OCI-LY1 (cell line): ENCODE results near the gene GUCA1A.

Source experiments
- H2AFZ ChIP-seq: fragments of 200-600 bp; sonication (generic), shearing (Covaris generic); 2 replicates; pipeline ENCODE4 v1.6.0; 2014; ENCODE audit warnings: antibody characterized with exemption, mild to moderate bottlenecking, low read length
- H3F3A ChIP-seq: fragments of 200-600 bp; sonication (generic), shearing (Covaris generic); 2 replicates; pipeline ENCODE4 v1.6.0; 2014; ENCODE audit warnings: mild to moderate bottlenecking, antibody characterized with exemption, low read length, moderate library complexity; ENCODE audit not compliant: insufficient read depth
- H3K27ac ChIP-seq: fragments of 200-600 bp; sonication (generic); 2 replicates; pipeline ENCODE4 v1.5.1; 2014; ENCODE audit warnings: low read length, mixed run types, mild to moderate bottlenecking, low read depth; ENCODE audit not compliant: poor library complexity, severe bottlenecking
- H3K27me3 ChIP-seq: fragments of 200-600 bp; sonication (generic); 2 replicates; pipeline ENCODE4 v1.6.0; 2014; ENCODE audit warnings: antibody characterized with exemption, mild to moderate bottlenecking, low read length, moderate library complexity; ENCODE audit not compliant: insufficient read depth
- H3K36me3 ChIP-seq: fragments of 200-600 bp; sonication (generic); 2 replicates; pipeline ENCODE4 v1.6.1; 2014; ENCODE audit warnings: mild to moderate bottlenecking, antibody characterized with exemption, low read length, moderate library complexity, mixed read lengths; ENCODE audit not compliant: insufficient read depth
- H3K4me1 ChIP-seq: fragments of 200-600 bp; sonication (generic); 2 replicates; pipeline ENCODE4 v1.5.1; 2014; ENCODE audit warnings: mild to moderate bottlenecking, low read length, moderate library complexity; ENCODE audit not compliant: insufficient read depth, severe bottlenecking
- H3K4me2 ChIP-seq: fragments of 200-600 bp; sonication (generic), shearing (Covaris generic); 2 replicates; pipeline ENCODE4 v1.6.1; 2014; ENCODE audit warnings: low read length
- H3K4me3 ChIP-seq: fragments of 200-600 bp; sonication (generic); 2 replicates; pipeline ENCODE4 v1.5.1; 2014; ENCODE audit warnings: low read length, low read depth, mild to moderate bottlenecking, mixed read lengths; ENCODE audit not compliant: poor library complexity, severe bottlenecking
- H3K79me2 ChIP-seq: fragments of 200-600 bp; shearing (Covaris generic); 2 replicates; pipeline ENCODE4 v1.6.1; 2016; ENCODE audit warnings: mixed run types, low read length, mixed read lengths; ENCODE audit not compliant: insufficient read depth
- H3K9ac ChIP-seq: fragments of 200-600 bp; sonication (generic), shearing (Covaris generic); 2 replicates; pipeline ENCODE4 v1.6.1; 2014; ENCODE audit warnings: mild to moderate bottlenecking, low read length, mixed read lengths
- H3K9me2 ChIP-seq: fragments of 200-600 bp; sonication (generic), shearing (Covaris generic); 2 replicates; pipeline ENCODE4 v1.6.1; 2014; ENCODE audit warnings: low read depth, mild to moderate bottlenecking, low read length, mixed read lengths
- H3K9me3 ChIP-seq: fragments of 200-600 bp; shearing (Covaris generic); 2 replicates; pipeline ENCODE4 v1.6.1; 2014; ENCODE audit warnings: low read length, mixed read lengths
- H4K20me1 ChIP-seq: fragments of 200-600 bp; sonication (generic), shearing (Covaris generic); 2 replicates; pipeline ENCODE4 v1.6.0; 2016; ENCODE audit warnings: mild to moderate bottlenecking, low read length; ENCODE audit not compliant: insufficient read depth
- CTCF ChIP-seq: fragments of 200-600 bp; sonication (generic), shearing (Covaris generic); IDR thresholded peaks from 2 replicates; pipeline ENCODE4 v1.5.1; 2017; ENCODE audit warnings: mild to moderate bottlenecking, antibody characterized with exemption, low read length, moderate library complexity, mixed read lengths
- EZH2 ChIP-seq: fragments of 200-600 bp; sonication (generic), shearing (Covaris generic); IDR thresholded peaks from 2 replicates; pipeline ENCODE4 v1.8.0; 2017; ENCODE audit warnings: borderline replicate concordance, mixed run types, mild to moderate bottlenecking, antibody characterized with exemption, low read length, moderate library complexity, mixed read lengths

The GUCA1A gene

GRCh38 chr6:42182101-42182500 is 8.9 kb downstream of the GUCA1A start:
- no peaks in the 10 kb centered on the region for H4K20me1 ChIP-seq
- no peaks in the 10 kb centered on the region for H3K9me2 ChIP-seq
- no peaks in the 10 kb centered on the region; the same call in 1 of the 2 replicates for H3K27me3 ChIP-seq
- no peak overlapping the region for H3K9ac ChIP-seq
- peaks cover 6% of the 10 kb centered on the region for H3K4me1 ChIP-seq
- H3K4me2 ChIP-seq = no peak overlapping the region
- no peaks in the 10 kb centered on the region for H3K9me3 ChIP-seq
- no peaks in the 10 kb centered on the region for H3K79me2 ChIP-seq
- H3K4me3 ChIP-seq = no peak overlapping the region
- no peak overlapping the region for H3K27ac ChIP-seq
- TF ChIP-seq EZH2 (no peak), CTCF (no peak)
- no peak overlapping the region for H2AFZ ChIP-seq
- no peaks in the 10 kb centered on the region for H3K36me3 ChIP-seq
- H3F3A ChIP-seq = no peaks in the 10 kb centered on the region

GRCh38 chr6:42184475-42184874 is 11.3 kb downstream of the GUCA1A start:
- TF ChIP-seq CTCF (no peak), EZH2 (no peak)
- H3K4me1 ChIP-seq = no peaks in the 10 kb centered on the region

GRCh38 chr6:42185597-42185996 is 12.4 kb downstream of the GUCA1A start:
- H3K36me3 ChIP-seq = no peaks in the 10 kb centered on the region
- no peaks in the 10 kb centered on the region for H3K9me2 ChIP-seq
- H3K9me3 ChIP-seq = no peaks in the 10 kb centered on the region
- H3K4me2 ChIP-seq = no peak overlapping the region
- no peak overlapping the region for H2AFZ ChIP-seq
- TF ChIP-seq CTCF (no peak), EZH2 (no peak)
- H3K27ac ChIP-seq = no peak overlapping the region
- no peaks in the 10 kb centered on the region for H4K20me1 ChIP-seq
- H3F3A ChIP-seq = no peaks in the 10 kb centered on the region
- no peaks in the 10 kb centered on the region for H3K4me1 ChIP-seq
- H3K27me3 ChIP-seq = no peaks in the 10 kb centered on the region
- H3K4me3 ChIP-seq = no peak overlapping the region
- H3K79me2 ChIP-seq = no peaks in the 10 kb centered on the region
- no peak overlapping the region for H3K9ac ChIP-seq

More at GRCh38 chr6:42184475-42184874, 11.3 kb downstream of the GUCA1A start:
- Histone ChIP-seq H3K4me2 (no peak overlapping the region), H3K36me3 (no peaks in the 10 kb centered on the region), H3K27me3 (no peaks in the 10 kb centered on the region; the same call in 1 of the 2 replicates), H3K9ac (no peak overlapping the region), H3K9me2 (no peaks in the 10 kb centered on the region), H3K9me3 (no peaks in the 10 kb centered on the region), H3F3A (no peaks in the 10 kb centered on the region), H4K20me1 (no peaks in the 10 kb centered on the region), H3K27ac (no peak overlapping the region), H2AFZ (no peak overlapping the region), H3K79me2 (no peaks in the 10 kb centered on the region), H3K4me3 (no peak overlapping the region)
